B cell (primary cell): ENCODE results near the gene ITGA5. TPM values are rescaled to one million over a fixed set of nuclear protein-coding genes. Genes with fewer than 3 reads are reported as not detected.

Source experiments
- ATAC-seq: fragments of 200-7000 bp; cut with Tn5 transposase; one replicate; pipeline ENCODE4 v1.10.0; 2021; ENCODE audit warnings: low read depth, mild to moderate bottlenecking, moderate number of reproducible peaks, moderate library complexity
- CTCF ChIA-PET: fragments of 350-600 bp; sonication (Branson Sonifier 250); formaldehyde crosslinking; loops from one replicate; lab custom pipeline; 2021; ENCODE audit warnings: antibody characterized with exemption, inconsistent platforms; lab: Charles Lee
- POLR2A ChIA-PET: fragments of 350-600 bp; sonication (Branson Sonifier 250); formaldehyde crosslinking; loops from one replicate; lab custom pipeline; 2021; ENCODE audit warnings: antibody characterized with exemption; lab: Charles Lee
- DNase-seq: peaks from one replicate; pipeline ENCODE4 v3.0.0; 2013
- H2AFZ ChIP-seq: 2 replicates; pipeline ENCODE4 v1.6.1; 2012; ENCODE audit warnings: mild to moderate bottlenecking, low read depth, low read length; ENCODE audit not compliant: insufficient read depth, poor library complexity, severe bottlenecking
- H3K27ac ChIP-seq, 2 donors: 1 replicate in 1 of 2; 2 replicates in 1 of 2; pipeline ENCODE4 v1.5.1; 2012 to 2013; ENCODE audit warnings: low read length in 2 of 2, mild to moderate bottlenecking in 2 of 2, moderate library complexity in 1 of 2
- H3K27me3 ChIP-seq, 4 experiments: fragments of 200-600 bp in 1 of 4; sonication (generic) in 1 of 4; replicated peaks in 1 of 4; 1 replicate in 2 of 4; 2 replicates in 2 of 4; pipeline versions ENCODE4 v1.6.1 to v1.7.0; 2013 to 2016; ENCODE audit warnings: low read length in 3 of 4, mild to moderate bottlenecking in 2 of 4, mixed read lengths in 1 of 4, moderate library complexity in 1 of 4; ENCODE audit not compliant: insufficient read depth in 4 of 4, control insufficient read depth in 3 of 4; ENCODE audit errors: control extremely low read depth in 1 of 4
- H3K36me3 ChIP-seq, 2 experiments: replicated peaks in 1 of 2; 1 replicate in 1 of 2; 2 replicates in 1 of 2; pipeline versions ENCODE4 v1.6.1 to v1.7.1; 2013; ENCODE audit warnings: low read length in 1 of 2; ENCODE audit not compliant: insufficient read depth in 2 of 2, control insufficient read depth in 1 of 2; ENCODE audit errors: control extremely low read depth in 1 of 2, extremely low read depth in 1 of 2
- H3K4me1 ChIP-seq, 2 donors: fragments of 200-600 bp in 1 of 2; sonication (generic) in 1 of 2; 1 replicate in 1 of 2; 2 replicates in 1 of 2; pipeline versions ENCODE4 v1.5.1 to v1.6.1; 2013 to 2017; ENCODE audit warnings: low read length in 2 of 2; ENCODE audit not compliant: control insufficient read depth in 2 of 2, insufficient read depth in 2 of 2
- H3K4me2 ChIP-seq: replicated peaks from 2 replicates; pipeline ENCODE3; 2012; ENCODE audit warnings: mild to moderate bottlenecking, low read depth, low read length; ENCODE audit not compliant: poor library complexity, severe bottlenecking
- H3K4me3 ChIP-seq, 5 experiments: fragments of 200-600 bp in 1 of 5; sonication (generic) in 1 of 5; 1 replicate in 3 of 5; 2 replicates in 2 of 5; pipeline versions ENCODE4 v1.5.1 to v1.7.0; 2011 to 2016; ENCODE audit warnings: low read length in 4 of 5, mild to moderate bottlenecking in 4 of 5, low read depth in 2 of 5, control low read depth in 1 of 5, moderate library complexity in 1 of 5; ENCODE audit not compliant: insufficient read depth in 1 of 5; ENCODE audit errors: control extremely low read depth in 1 of 5, extremely low read depth in 1 of 5
- H3K79me2 ChIP-seq: fragments of 200-600 bp; sonication (generic); one replicate; pipeline ENCODE4 v1.6.0; 2016; ENCODE audit warnings: low read length; ENCODE audit not compliant: control insufficient read depth, insufficient read depth
- H3K9ac ChIP-seq: fragments of 200-600 bp; sonication (generic); 2 replicates; pipeline ENCODE4 v1.6.1; 2017; ENCODE audit warnings: mild to moderate bottlenecking, low read length, moderate library complexity
- H3K9me3 ChIP-seq, 3 donors: one replicate each; pipeline versions ENCODE4 v1.6.1 to v1.7.1; 2013; ENCODE audit warnings: low read length in 2 of 3; ENCODE audit not compliant: control insufficient read depth in 2 of 3, insufficient read depth in 1 of 3; ENCODE audit errors: control extremely low read depth in 1 of 3
- H4K20me1 ChIP-seq: 2 replicates; pipeline ENCODE4 v1.6.0; 2012; ENCODE audit warnings: mild to moderate bottlenecking, low read length; ENCODE audit not compliant: insufficient read depth, control insufficient read depth, poor library complexity, severe bottlenecking
- H3K27ac Mint-ChIP-seq: one replicate; pipeline ENCODE4 v1.8.0; 2021; ENCODE audit warnings: mixed read lengths
- H3K27me3 Mint-ChIP-seq: one replicate; pipeline ENCODE4 v1.8.0; 2021; ENCODE audit warnings: mixed read lengths
- H3K4me1 Mint-ChIP-seq: one replicate; pipeline ENCODE4 v1.8.0; 2021; ENCODE audit warnings: mixed read lengths
- H3K4me3 Mint-ChIP-seq: one replicate; pipeline ENCODE4 v1.8.0; 2021; ENCODE audit warnings: mixed read lengths
- H3K9me3 Mint-ChIP-seq: one replicate; pipeline ENCODE4 v1.8.0; 2022; ENCODE audit warnings: mixed read lengths; ENCODE audit not compliant: insufficient read depth
- EZH2 ChIP-seq: IDR thresholded peaks from 2 replicates; pipeline ENCODE4 v1.6.1; 2012; ENCODE audit warnings: borderline replicate concordance, low read depth, mild to moderate bottlenecking, moderate library complexity, low read length; ENCODE audit not compliant: insufficient read depth, poor library complexity, severe bottlenecking
- WGBS: methylation state at CpG from one replicate; pipeline ENCODE4 v1.1.5; 2013; ENCODE audit warnings: missing lambda C conversion rate; ENCODE audit not compliant: insufficient coverage; 5-methylcytosine and 5-hydroxymethylcytosine counted together
- intact Hi-C: fragments of 100-400 bp; cut with micrococcal nuclease; formaldehyde crosslinking; loops from one replicate; pipeline ENCODE4 v1.10.0; 2022
- polyA plus RNA-seq: library from polyadenylated mRNA; depleted of rRNA; stranded (reverse); fragments of >200 nt; gene quantifications from 2 replicates; pipeline ENCODE4 v1.2.3, GENCODE V29; 2012
- total RNA-seq, 2 donors: library from RNA; stranded (reverse); fragments of 120-200 nt in 1 of 2; gene quantifications; 1 replicate in 1 of 2; 2 replicates in 1 of 2; pipeline versions ENCODE4 v1.2.3 to v1.2.4, GENCODE V29; 2013 to 2022
- TF ChIP-seq, protein P1 (sequence below): fragments of 200-600 bp; IDR thresholded peaks from one replicate; pipeline ENCODE4 v1.8.0; 2022; ENCODE audit warnings: antibody characterized with exemption, mild to moderate bottlenecking

Gene ITGA5
- total and polyA plus RNA-seq, 2 donors (not counting 1 experiment from before 2014, with no cell fraction given), result 3.6 to 6.1 TPM

DNA sequence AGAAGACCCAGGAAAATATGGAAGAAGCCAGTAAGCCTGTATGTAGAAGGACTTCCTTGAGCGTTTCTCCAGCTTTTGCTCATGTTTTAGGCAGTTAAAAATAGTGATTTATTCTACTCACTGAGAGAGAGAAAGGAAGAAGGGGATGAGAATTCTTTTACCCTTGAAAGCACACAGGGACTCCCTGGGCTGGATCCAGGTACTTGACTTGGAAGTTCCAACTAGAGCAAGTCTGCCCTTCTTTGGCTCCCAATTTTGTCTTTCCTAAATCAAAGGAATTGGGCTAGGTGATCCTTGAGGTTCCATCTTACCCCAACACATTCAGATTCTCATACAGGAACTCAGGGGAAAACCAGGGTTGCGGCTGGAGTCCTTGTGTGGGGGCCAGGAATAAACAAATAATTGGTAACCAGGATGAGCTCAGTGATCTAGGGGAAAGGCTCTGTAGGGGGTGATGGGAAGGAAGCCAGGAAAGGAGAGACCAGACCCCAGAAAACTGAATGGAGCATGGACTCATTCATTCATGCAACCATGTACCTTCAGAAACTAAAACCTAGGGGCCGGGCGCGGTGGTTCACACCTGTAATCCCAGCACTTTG is 11.5 kb upstream of the ITGA5 start:
- Histone ChIP-seq H3K9me3 (no peaks in the 10 kb centered on the region), H2AFZ (no peak overlapping the region), H3K27ac (no peak overlapping the region), H3K9ac (no peak overlapping the region), H3K79me2 (no peaks in the 10 kb centered on the region), H3K4me2 (no peak overlapping the region), H3K27me3 (peaks cover 0 to 28% (median 2%) of the 10 kb centered on the region in 4 experiments), H4K20me1 (no peaks in the 10 kb centered on the region), H3K4me3 (no peak overlapping the region), H3K36me3 (no peaks in the 10 kb centered on the region), H3K4me1 (peaks cover 6% of the 10 kb centered on the region in 2 donors)
- ATAC-seq, result no peak
- Mint-ChIP-seq H3K9me3 (no peaks in the 10 kb centered on the region), H3K27ac (no peak overlapping the region), H3K4me3 (no peak overlapping the region), H3K4me1 (peaks cover 16% of the 10 kb centered on the region), H3K27me3 (peaks cover 53% of the 10 kb centered on the region)
- ChIA-PET POLR2A (no interaction called here), CTCF (interaction anchor here (0.9 to 34.5 kb wide), 2 partner anchors 9 to 30 kb away, joined by 3 to 1030 read pairs; no protein-coding TSS in a partner anchor)
- WGBS, result 87% methylated on average over 4 of the region's 5 CpGs
- intact Hi-C loops, result no loop called here
- TF ChIP-seq, protein P1, sequence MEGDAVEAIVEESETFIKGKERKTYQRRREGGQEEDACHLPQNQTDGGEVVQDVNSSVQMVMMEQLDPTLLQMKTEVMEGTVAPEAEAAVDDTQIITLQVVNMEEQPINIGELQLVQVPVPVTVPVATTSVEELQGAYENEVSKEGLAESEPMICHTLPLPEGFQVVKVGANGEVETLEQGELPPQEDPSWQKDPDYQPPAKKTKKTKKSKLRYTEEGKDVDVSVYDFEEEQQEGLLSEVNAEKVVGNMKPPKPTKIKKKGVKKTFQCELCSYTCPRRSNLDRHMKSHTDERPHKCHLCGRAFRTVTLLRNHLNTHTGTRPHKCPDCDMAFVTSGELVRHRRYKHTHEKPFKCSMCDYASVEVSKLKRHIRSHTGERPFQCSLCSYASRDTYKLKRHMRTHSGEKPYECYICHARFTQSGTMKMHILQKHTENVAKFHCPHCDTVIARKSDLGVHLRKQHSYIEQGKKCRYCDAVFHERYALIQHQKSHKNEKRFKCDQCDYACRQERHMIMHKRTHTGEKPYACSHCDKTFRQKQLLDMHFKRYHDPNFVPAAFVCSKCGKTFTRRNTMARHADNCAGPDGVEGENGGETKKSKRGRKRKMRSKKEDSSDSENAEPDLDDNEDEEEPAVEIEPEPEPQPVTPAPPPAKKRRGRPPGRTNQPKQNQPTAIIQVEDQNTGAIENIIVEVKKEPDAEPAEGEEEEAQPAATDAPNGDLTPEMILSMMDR, result no peak
- no peak for TF ChIP-seq EZH2
- DNase-seq, result no peak

DNA sequence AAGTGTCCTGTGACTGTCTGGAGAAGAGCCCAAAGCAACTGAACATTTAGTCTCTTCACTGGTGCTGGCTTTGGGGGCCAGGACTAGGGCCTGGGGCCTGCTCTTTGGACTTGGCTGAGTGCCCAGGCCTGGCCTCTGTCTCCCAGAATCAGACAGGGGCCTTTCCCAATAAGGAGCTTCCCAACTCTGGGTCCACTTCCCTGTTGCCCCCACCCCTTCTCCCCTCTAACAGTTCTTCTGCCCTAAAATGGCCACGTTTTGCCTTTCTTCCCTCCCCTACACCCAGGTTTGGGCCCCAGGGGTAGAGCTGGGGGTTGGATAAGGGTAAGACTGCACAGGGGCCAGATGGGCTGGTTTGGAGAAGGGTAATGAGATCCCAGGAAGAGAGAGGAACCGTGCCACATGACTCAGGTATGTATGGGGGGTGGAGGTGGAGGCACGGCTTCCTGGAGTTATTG is 10.0 kb upstream of the ITGA5 start:
- Histone ChIP-seq H3K4me3 (no peak overlapping the region), H3K4me1 (peaks cover 6% of the 10 kb centered on the region in 2 donors), H3K9ac (no peak overlapping the region), H3K36me3 (no peaks in the 10 kb centered on the region), H2AFZ (no peak overlapping the region), H3K79me2 (no peaks in the 10 kb centered on the region), H3K27ac (no peak overlapping the region), H3K9me3 (no peaks in the 10 kb centered on the region), H4K20me1 (no peaks in the 10 kb centered on the region), H3K27me3 (peaks cover 0 to 34% (median 4%) of the 10 kb centered on the region in 4 experiments), H3K4me2 (no peak overlapping the region)
- no peak for TF ChIP-seq EZH2
- TF ChIP-seq, protein P1, result no peak
- H3K4me1 Mint-ChIP-seq, result peaks cover 16% of the 10 kb centered on the region
- no peak overlapping the region for H3K27ac Mint-ChIP-seq
- H3K9me3 Mint-ChIP-seq, result no peaks in the 10 kb centered on the region
- no peak overlapping the region for H3K4me3 Mint-ChIP-seq
- no peak for ATAC-seq
- ChIA-PET CTCF (interaction anchor here (0.6 to 34.5 kb wide), 6 partner anchors 9 to 226 kb away, joined by 3 to 1030 read pairs (median 4); partner anchors contain the start of gene ITGA5), POLR2A (interaction anchor here (1.0 kb wide), 1 partner anchor 25 kb away, joined by 3 read pairs; no protein-coding TSS in a partner anchor)
- intact Hi-C loops, result no loop called here
- whole genome bisulfite sequencing, result no CpG with 5 or more reads among the region's 3 CpGs
- DNase-seq, result no peak
- peaks cover 56% of the 10 kb centered on the region for H3K27me3 Mint-ChIP-seq
